ENCODE results near the gene RASEF. TPM values are rescaled to one million over a fixed set of nuclear protein-coding genes. Genes with fewer than 3 reads are reported as not detected.

The RASEF gene
- total and polyA plus RNA-seq, 2 donors: 3.0 to 3.9 TPM

- 81% methylated on average over 7 of the region's 7 CpGs for WGBS
- Histone ChIP-seq H3K27me3 (ENCODE audit: control insufficient read depth in 2 of 2, insufficient read depth in 1 of 2, low read length in 1 of 2) (no peaks in the 10 kb centered on the region), H3K9me3 (ENCODE audit: control insufficient read depth in 2 of 2, insufficient read depth in 1 of 2, low read length in 1 of 2) (no peaks in the 10 kb centered on the region), H3K27ac (ENCODE audit: low read depth in 1 of 2, low read length in 1 of 2) (no peak overlapping the region), H3K4me3 (ENCODE audit: low read length in 2 of 2) (no peak overlapping the region), H3K4me1 (ENCODE audit: control insufficient read depth in 2 of 2, insufficient read depth in 2 of 2, low read length in 2 of 2) (no peaks in the 10 kb centered on the region), H3K36me3 (ENCODE audit: control insufficient read depth in 2 of 2, insufficient read depth in 2 of 2, low read length in 1 of 2) (no peaks in the 10 kb centered on the region)
- no peak for DNase-seq (ENCODE audit: low read depth in 6 of 9, low spot score in 9 of 9)
Measured at GRCh38 chr9:83024506-83025125, 38.3 kb downstream of the RASEF start.

GRCh38 chr9:83023151-83023550 is 39.8 kb downstream of the RASEF start:
- 95% methylated on average over 1 of the region's 1 CpG for WGBS
- DNase-seq (ENCODE audit: low read depth in 6 of 9, low spot score in 9 of 9): no peak
- H3K27ac ChIP-seq (ENCODE audit: low read depth in 1 of 2, low read length in 1 of 2): no peak overlapping the region

GRCh38 chr9:83020864-83021263 is 42.1 kb downstream of the RASEF start:
- no peaks in the 10 kb centered on the region for H3K27me3 ChIP-seq (ENCODE audit: control insufficient read depth in 2 of 2, insufficient read depth in 1 of 2, low read length in 1 of 2)
- no peaks in the 10 kb centered on the region for H3K4me1 ChIP-seq (ENCODE audit: control insufficient read depth in 2 of 2, insufficient read depth in 2 of 2, low read length in 2 of 2)
- DNase-seq (ENCODE audit: low read depth in 6 of 9, low spot score in 9 of 9): no peak
- no peak overlapping the region for H3K27ac ChIP-seq (ENCODE audit: low read depth in 1 of 2, low read length in 1 of 2)
- no peaks in the 10 kb centered on the region for H3K9me3 ChIP-seq (ENCODE audit: control insufficient read depth in 2 of 2, insufficient read depth in 1 of 2, low read length in 1 of 2)
- no peak overlapping the region for H3K4me3 ChIP-seq (ENCODE audit: low read length in 2 of 2)
- 91% methylated on average over 2 of the region's 2 CpGs for WGBS
- no peaks in the 10 kb centered on the region for H3K36me3 ChIP-seq (ENCODE audit: control insufficient read depth in 2 of 2, insufficient read depth in 2 of 2, low read length in 1 of 2)

More at GRCh38 chr9:83023151-83023550, 39.8 kb downstream of the RASEF start:
- H3K9me3 ChIP-seq (ENCODE audit: control insufficient read depth in 2 of 2, insufficient read depth in 1 of 2, low read length in 1 of 2): no peaks in the 10 kb centered on the region
- no peak overlapping the region for H3K4me3 ChIP-seq (ENCODE audit: low read length in 2 of 2)
- no peaks in the 10 kb centered on the region for H3K27me3 ChIP-seq (ENCODE audit: control insufficient read depth in 2 of 2, insufficient read depth in 1 of 2, low read length in 1 of 2)
- H3K4me1 ChIP-seq (ENCODE audit: control insufficient read depth in 2 of 2, insufficient read depth in 2 of 2, low read length in 2 of 2): no peaks in the 10 kb centered on the region
- no peaks in the 10 kb centered on the region for H3K36me3 ChIP-seq (ENCODE audit: control insufficient read depth in 2 of 2, insufficient read depth in 2 of 2, low read length in 1 of 2)

GRCh38 chr9:83020327-83020726 is 42.6 kb downstream of the RASEF start:
- no peak for DNase-seq (ENCODE audit: low read depth in 6 of 9, low spot score in 9 of 9)
- H3K4me1 ChIP-seq (ENCODE audit: control insufficient read depth in 2 of 2, insufficient read depth in 2 of 2, low read length in 2 of 2): no peaks in the 10 kb centered on the region
- no peak overlapping the region for H3K27ac ChIP-seq (ENCODE audit: low read depth in 1 of 2, low read length in 1 of 2)
- H3K9me3 ChIP-seq (ENCODE audit: control insufficient read depth in 2 of 2, insufficient read depth in 1 of 2, low read length in 1 of 2): no peaks in the 10 kb centered on the region
- H3K27me3 ChIP-seq (ENCODE audit: control insufficient read depth in 2 of 2, insufficient read depth in 1 of 2, low read length in 1 of 2): no peaks in the 10 kb centered on the region
- H3K36me3 ChIP-seq (ENCODE audit: control insufficient read depth in 2 of 2, insufficient read depth in 2 of 2, low read length in 1 of 2): no peaks in the 10 kb centered on the region
- 97% methylated on average over 7 of the region's 7 CpGs for WGBS
- H3K4me3 ChIP-seq (ENCODE audit: low read length in 2 of 2): no peak overlapping the region

- DNase-seq (ENCODE audit: low read depth in 6 of 9, low spot score in 9 of 9): no peak
- Histone ChIP-seq H3K27ac (ENCODE audit: low read depth in 1 of 2, low read length in 1 of 2) (no peak overlapping the region), H3K4me3 (ENCODE audit: low read length in 2 of 2) (no peak overlapping the region), H3K36me3 (ENCODE audit: control insufficient read depth in 2 of 2, insufficient read depth in 2 of 2, low read length in 1 of 2) (no peaks in the 10 kb centered on the region), H3K27me3 (ENCODE audit: control insufficient read depth in 2 of 2, insufficient read depth in 1 of 2, low read length in 1 of 2) (no peaks in the 10 kb centered on the region), H3K9me3 (ENCODE audit: control insufficient read depth in 2 of 2, insufficient read depth in 1 of 2, low read length in 1 of 2) (no peaks in the 10 kb centered on the region), H3K4me1 (ENCODE audit: control insufficient read depth in 2 of 2, insufficient read depth in 2 of 2, low read length in 2 of 2) (no peaks in the 10 kb centered on the region)
- WGBS: 93% methylated on average over 2 of the region's 2 CpGs
Measured at GRCh38 chr9:83019246-83019645, 43.7 kb downstream of the RASEF start.

GRCh38 chr9:83015897-83016296 is 47.0 kb downstream of the RASEF start:
- H3K36me3 ChIP-seq (ENCODE audit: control insufficient read depth in 2 of 2, insufficient read depth in 2 of 2, low read length in 1 of 2): no peaks in the 10 kb centered on the region
- no peaks in the 10 kb centered on the region for H3K27me3 ChIP-seq (ENCODE audit: control insufficient read depth in 2 of 2, insufficient read depth in 1 of 2, low read length in 1 of 2)
- no peaks in the 10 kb centered on the region for H3K9me3 ChIP-seq (ENCODE audit: control insufficient read depth in 2 of 2, insufficient read depth in 1 of 2, low read length in 1 of 2)
- no peak for DNase-seq (ENCODE audit: low read depth in 6 of 9, low spot score in 9 of 9)
- WGBS: 91% methylated on average over 2 of the region's 2 CpGs
- H3K27ac ChIP-seq (ENCODE audit: low read depth in 1 of 2, low read length in 1 of 2): no peak overlapping the region
- no peak overlapping the region for H3K4me3 ChIP-seq (ENCODE audit: low read length in 2 of 2)
- no peaks in the 10 kb centered on the region for H3K4me1 ChIP-seq (ENCODE audit: control insufficient read depth in 2 of 2, insufficient read depth in 2 of 2, low read length in 2 of 2)

GRCh38 chr9:83013867-83014605 is 48.9 kb downstream of the RASEF start:
- Histone ChIP-seq H3K27ac (ENCODE audit: low read depth in 1 of 2, low read length in 1 of 2) (no peak overlapping the region), H3K9me3 (ENCODE audit: control insufficient read depth in 2 of 2, insufficient read depth in 1 of 2, low read length in 1 of 2) (no peaks in the 10 kb centered on the region), H3K4me1 (ENCODE audit: control insufficient read depth in 2 of 2, insufficient read depth in 2 of 2, low read length in 2 of 2) (no peaks in the 10 kb centered on the region), H3K4me3 (ENCODE audit: low read length in 2 of 2) (no peak overlapping the region), H3K27me3 (ENCODE audit: control insufficient read depth in 2 of 2, insufficient read depth in 1 of 2, low read length in 1 of 2) (no peaks in the 10 kb centered on the region), H3K36me3 (ENCODE audit: control insufficient read depth in 2 of 2, insufficient read depth in 2 of 2, low read length in 1 of 2) (no peaks in the 10 kb centered on the region)
- 92% methylated on average over 3 of the region's 3 CpGs for WGBS
- DNase-seq (ENCODE audit: low read depth in 6 of 9, low spot score in 9 of 9): no peak

GRCh38 chr9:83012922-83013838 is 49.8 kb downstream of the RASEF start:
- no peak overlapping the region for H3K4me3 ChIP-seq (ENCODE audit: low read length in 2 of 2)
- H3K36me3 ChIP-seq (ENCODE audit: control insufficient read depth in 2 of 2, insufficient read depth in 2 of 2, low read length in 1 of 2): no peaks in the 10 kb centered on the region
- H3K4me1 ChIP-seq (ENCODE audit: control insufficient read depth in 2 of 2, insufficient read depth in 2 of 2, low read length in 2 of 2): no peaks in the 10 kb centered on the region
- no peak for DNase-seq (ENCODE audit: low read depth in 6 of 9, low spot score in 9 of 9)
- H3K27me3 ChIP-seq (ENCODE audit: control insufficient read depth in 2 of 2, insufficient read depth in 1 of 2, low read length in 1 of 2): no peaks in the 10 kb centered on the region
- H3K9me3 ChIP-seq (ENCODE audit: control insufficient read depth in 2 of 2, insufficient read depth in 1 of 2, low read length in 1 of 2): no peaks in the 10 kb centered on the region
- WGBS: 87% methylated on average over 7 of the region's 7 CpGs
- no peak overlapping the region for H3K27ac ChIP-seq (ENCODE audit: low read depth in 1 of 2, low read length in 1 of 2)
